Activated T-helper 1 cell treated with Interleukin-2 at 50 U/mL for 16 hours (primary cell): ENCODE data around the gene CDC42BPA.

Experiments used
- DNase-seq: peaks from one replicate; pipeline ENCODE4 v3.0.0-alpha.2; 2020; ENCODE audit warnings: low read depth

The CDC42BPA gene

GRCh38 chr1:226994586-226995364, 323.5 kb downstream of the CDC42BPA start:
- DNase-seq: no peak

GRCh38 chr1:226993814-226994585, 324.3 kb downstream of the CDC42BPA start:
- DNase-seq: no peak

GRCh38 chr1:226991920-226992319, 326.4 kb downstream of the CDC42BPA start:
- DNase-seq: no peak

GRCh38 chr1:226990133-226990716, 328.1 kb downstream of the CDC42BPA start:
- no peak for DNase-seq

GRCh38 chr1:226989085-226989920, 329.0 kb downstream of the CDC42BPA start:
- DNase-seq: no peak

GRCh38 chr1:226988334-226988666, 330.0 kb downstream of the CDC42BPA start:
- DNase-seq: no peak

- no peak for DNase-seq
Observed at GRCh38 chr1:226987623-226988333, 330.5 kb downstream of the CDC42BPA start.

GRCh38 chr1:226987179-226987536, 331.1 kb downstream of the CDC42BPA start:
- no peak for DNase-seq

- no peak for DNase-seq
Observed at GRCh38 chr1:226986496-226987178, 331.7 kb downstream of the CDC42BPA start.

- no peak for DNase-seq
Observed at GRCh38 chr1:226985839-226986463, 332.3 kb downstream of the CDC42BPA start.

- no peak for DNase-seq
Observed at GRCh38 chr1:226985239-226985838, 333.0 kb downstream of the CDC42BPA start.

- no peak for DNase-seq
Observed at GRCh38 chr1:226984521-226985238, 333.6 kb downstream of the CDC42BPA start.

- no peak for DNase-seq
Observed at GRCh38 chr1:226983992-226984364, 334.3 kb downstream of the CDC42BPA start.

- no peak for DNase-seq
Observed at GRCh38 chr1:226983247-226983991, 334.9 kb downstream of the CDC42BPA start.

- DNase-seq: no peak
Observed at GRCh38 chr1:226982451-226983177, 335.7 kb downstream of the CDC42BPA start.

- DNase-seq: no peak
Observed at GRCh38 chr1:226981838-226982237, 336.5 kb downstream of the CDC42BPA start.

GRCh38 chr1:226981386-226981817, 336.9 kb downstream of the CDC42BPA start:
- no peak for DNase-seq
